Midbrain (tissue), 1 donor: ENCODE results near the gene CCDC184.
"Not testable (repeated sequence)": the region's sequence is repeated elsewhere in the genome, so short reads cannot be mapped to it uniquely, and the experiment has no call there.

Experiments
- DNase-seq: peaks from one replicate; lab custom pipeline; 2025; lab: John Stamatoyannopoulos, UW

The CCDC184 gene

DNA sequence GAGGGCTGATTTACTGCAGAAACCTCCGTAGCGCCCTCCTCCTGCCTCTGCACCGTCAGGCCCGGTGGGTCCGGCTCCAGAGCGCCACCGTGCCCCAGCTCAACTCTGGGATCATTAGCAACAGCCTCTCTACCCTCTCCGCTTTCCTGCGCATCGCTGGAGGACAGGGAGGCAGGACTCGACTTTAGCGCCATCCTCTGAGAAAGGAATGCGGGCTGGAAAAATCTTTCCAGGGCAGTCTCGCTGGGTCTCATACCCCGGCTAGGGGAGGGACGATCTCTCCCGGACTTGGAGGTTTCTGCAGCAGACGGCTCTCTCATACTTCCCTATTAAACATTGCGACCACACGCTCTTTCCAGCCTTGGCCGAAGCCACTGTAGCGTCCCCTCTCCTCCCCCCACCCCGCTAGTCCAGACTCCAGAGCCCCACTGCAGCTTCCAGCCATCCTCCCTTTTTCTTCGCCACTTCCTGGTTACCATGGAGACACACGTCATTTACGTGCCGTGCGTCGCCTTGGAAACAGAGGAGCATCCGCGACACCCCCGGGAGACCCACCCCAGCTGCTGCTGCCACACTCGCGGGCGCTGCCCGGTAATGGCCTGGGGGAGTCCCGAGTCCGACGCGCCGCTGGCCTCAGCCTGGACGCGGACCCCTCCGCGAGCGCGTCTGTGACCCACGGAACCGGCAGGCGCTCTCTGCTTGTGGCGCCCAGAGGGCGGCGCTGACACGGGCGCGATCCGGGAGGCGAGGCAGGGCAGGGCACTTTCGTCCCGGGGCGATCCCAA, at the start of gene CCDC184:
CCDC184 (plus strand) TSS at position 554 of the 785 bp plus-strand sequence. CDS start 479 bp downstream, outside the sequence.
- DNase-seq = peak; percentile 75

DNA sequence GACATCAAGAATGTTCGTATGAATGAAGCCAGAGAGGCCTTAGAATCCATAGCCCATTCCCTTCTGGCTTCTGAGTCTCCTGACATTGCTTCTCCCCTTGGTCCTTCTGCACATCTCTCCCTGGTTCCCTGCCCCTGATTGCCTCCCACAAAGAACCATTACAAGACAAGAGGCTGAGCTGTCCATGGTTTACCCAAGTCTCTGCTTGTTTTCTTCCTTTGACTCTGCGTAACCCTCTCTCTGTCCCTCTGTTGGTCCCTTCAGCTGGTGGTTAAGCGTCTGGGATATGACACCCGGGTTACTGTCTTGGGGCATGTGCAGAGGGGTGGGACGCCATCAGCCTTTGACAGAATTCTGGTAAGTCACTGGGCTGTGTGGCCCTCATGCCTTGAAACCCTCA, 48.4 kb upstream of the CCDC184 start:
- DNase-seq = no peak

GRCh38 chr12:48142818-48143674, 40.4 kb upstream of the CCDC184 start:
- DNase-seq = no peak

DNA sequence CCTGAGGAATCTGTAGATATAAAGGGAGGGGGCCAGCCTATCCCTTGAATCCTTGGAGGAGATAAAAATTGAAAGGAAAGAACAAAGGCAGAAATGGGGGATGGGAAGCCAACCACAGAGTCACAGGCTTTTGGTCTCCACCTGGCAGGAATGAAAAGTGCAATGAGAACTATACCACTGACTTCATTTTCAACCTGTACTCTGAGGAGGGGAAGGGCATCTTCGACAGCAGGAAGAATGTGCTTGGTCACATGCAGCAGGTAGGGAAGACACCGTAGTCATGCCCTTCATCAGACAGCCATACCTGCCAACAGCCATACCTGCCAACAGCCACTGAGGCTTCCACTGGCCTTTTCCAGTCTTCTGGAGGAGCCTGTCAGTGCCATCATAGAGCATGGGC, 39.5 kb upstream of the CCDC184 start:
- DNase-seq = no peak

GRCh38 chr12:48145981-48146380, 37.5 kb upstream of the CCDC184 start:
- no peak for DNase-seq

GRCh38 chr12:48151103-48151771, 32.2 kb upstream of the CCDC184 start:
- DNase-seq = no peak

GRCh38 chr12:48155786-48156185, 27.7 kb upstream of the CCDC184 start:
- not testable (repeated sequence) for DNase-seq

DNA sequence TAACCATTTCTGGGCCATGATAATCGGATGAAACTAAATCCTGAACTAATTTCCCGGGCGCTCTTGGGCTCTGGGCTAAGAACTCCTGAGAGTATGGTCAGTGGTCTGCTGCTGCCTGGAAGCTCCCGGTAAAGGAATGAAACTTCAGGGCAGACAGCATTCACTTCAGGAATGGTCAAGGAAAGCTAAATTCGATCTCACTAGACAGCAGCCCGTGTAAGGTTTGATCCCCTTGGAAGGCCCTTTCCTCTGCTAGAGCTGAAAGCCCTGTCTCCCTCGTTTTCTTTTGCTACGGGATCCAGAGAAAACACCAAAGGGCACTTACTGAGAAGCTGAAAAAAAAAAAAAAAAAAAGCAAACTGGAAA, 26.8 kb upstream of the CCDC184 start:
- DNase-seq = no peak

GRCh38 chr12:48157018-48157888, 26.2 kb upstream of the CCDC184 start, which contains the start of gene ASB8:
Gene ASB8 (minus strand): TSS chr12:48157515. CDS start chr12:48153496, 4,019 bp downstream.
- DNase-seq = peak; percentile 99

GRCh38 chr12:48157889-48158370, 25.5 kb upstream of the CCDC184 start:
- DNase-seq = no peak

DNA sequence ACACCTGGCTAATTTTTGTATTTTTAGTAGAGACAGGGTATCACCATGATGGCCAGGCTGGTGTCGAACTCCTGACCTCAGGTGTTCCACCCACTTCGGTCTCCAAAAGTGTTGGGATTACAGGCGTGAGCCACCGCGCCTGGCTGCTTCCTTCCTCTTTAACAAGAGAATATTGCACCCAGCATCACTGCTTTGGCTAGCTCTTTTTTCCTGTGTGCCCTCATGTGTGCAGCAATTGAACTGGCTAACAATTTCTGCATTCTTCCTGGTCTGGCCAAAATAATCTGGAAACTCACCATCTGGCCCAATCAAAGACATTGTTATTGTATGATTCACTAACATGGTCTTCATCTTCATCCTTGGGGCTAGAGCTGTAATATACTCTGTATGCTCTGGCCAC, 23.4 kb upstream of the CCDC184 start:
- no peak for DNase-seq

DNA sequence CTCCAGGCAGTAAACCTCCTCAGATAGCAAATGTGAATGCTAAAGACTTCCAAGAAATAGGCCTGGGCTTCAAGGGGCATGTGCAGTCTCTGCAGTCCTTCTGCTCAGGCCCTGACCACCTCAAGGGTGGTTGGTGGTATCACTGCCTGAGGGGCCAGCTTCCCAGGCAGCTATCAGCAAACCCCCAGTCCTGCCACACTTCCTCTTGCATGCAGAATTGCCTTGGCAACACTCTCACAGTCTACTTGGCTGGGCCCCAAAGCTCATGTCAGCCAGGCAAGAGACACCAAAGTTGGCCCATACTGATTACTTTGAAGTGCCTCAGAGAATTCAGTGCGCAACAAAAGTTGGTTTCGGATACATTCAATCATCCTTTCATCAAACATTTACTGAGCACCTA, 22.6 kb upstream of the CCDC184 start:
- peak; percentile 35 for DNase-seq

DNA sequence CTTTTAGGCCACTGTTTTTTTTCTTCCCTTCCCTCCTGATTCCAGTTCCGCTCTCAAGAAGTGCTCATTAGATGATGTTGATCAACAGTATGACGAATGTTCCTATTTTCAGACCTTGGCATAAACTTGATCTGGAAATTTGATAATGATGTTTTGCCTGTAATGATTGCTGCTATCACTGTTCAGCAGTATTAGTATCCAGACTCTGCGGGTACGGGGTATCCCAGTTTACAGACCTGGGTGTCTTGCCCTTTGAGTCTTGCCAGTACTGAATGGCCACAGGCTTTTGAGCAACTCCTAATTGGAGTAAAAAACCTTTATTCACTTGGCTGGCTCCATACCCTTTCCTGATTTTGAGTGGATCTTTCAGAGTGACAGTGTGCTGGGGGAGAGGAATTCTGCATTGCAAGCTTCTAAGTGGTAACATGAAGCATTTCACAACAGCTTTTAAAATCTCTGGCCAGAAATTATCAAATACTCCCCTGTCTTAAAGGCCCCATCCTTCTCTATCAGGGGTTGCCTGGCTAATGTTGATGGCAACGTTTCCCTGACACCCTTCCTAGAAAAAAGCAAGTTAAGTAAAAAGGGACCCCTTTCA, 20.2 kb upstream of the CCDC184 start:
- DNase-seq = no peak

- peak; percentile 44 for DNase-seq
Measured at GRCh38 chr12:48164451-48164850, 19.0 kb upstream of the CCDC184 start.

- DNase-seq = peak; percentile 47
Measured at GRCh38 chr12:48165089-48165981, 18.1 kb upstream of the CCDC184 start.

GRCh38 chr12:48169011-48169410, 14.4 kb upstream of the CCDC184 start:
- DNase-seq = no peak

- DNase-seq = no peak
Measured at GRCh38 chr12:48175613-48176416, 7.6 kb upstream of the CCDC184 start.

DNA sequence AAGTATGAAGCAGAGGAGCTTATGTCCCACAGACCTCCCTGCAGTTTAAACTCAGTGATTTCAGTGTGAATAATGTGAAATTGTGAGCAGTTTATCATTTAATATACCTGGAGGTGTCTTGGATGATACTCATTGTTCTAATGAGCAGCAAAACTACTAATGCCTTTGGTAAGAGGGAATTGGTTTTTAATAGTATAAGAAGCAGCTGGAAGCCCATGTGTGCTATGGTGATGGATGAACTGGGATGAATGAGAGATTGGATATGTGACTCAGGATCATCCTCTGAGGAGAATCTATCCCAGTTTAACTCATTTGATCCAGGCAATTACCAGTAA, 7.1 kb upstream of the CCDC184 start:
- no peak for DNase-seq

DNA sequence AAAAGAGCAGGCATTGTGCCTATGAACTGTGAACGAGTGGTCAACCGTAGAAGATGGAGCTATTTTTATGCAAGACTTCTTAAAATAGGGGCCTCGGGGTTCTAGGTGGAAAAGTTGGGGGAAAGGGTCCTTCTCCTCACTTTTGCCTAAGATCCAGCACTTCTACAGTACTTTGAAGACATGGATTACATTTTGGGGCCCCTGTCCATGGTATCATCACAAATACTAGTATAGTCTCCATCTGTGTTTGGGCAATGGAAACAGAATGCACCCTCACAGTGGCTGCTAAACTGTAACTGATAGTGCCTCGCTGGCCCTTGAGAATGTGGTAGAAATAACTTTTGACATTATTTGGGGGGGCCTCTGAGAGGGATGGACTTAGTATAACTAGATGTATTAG, 5.5 kb upstream of the CCDC184 start:
- DNase-seq = no peak
